PC-9 (cell line): Measurements from ENCODE around the gene USHBP1. TPM values are rescaled to one million over a fixed set of nuclear protein-coding genes. Genes with fewer than 3 reads are reported as not detected.

ENCODE experiments used
- BruUV-seq: library from RNA; stranded (reverse); fragments of 400-500 nt; replicated peaks from 2 replicates; lab custom pipeline; 2021; lab: Mats Ljungman, UMichigan
- CTCF ChIA-PET: fragments of 300-600 bp; sonication (Branson Sonifier 250); formaldehyde crosslinking; loops from one replicate; lab custom pipeline; 2022; ENCODE audit warnings: antibody characterized with exemption; lab: Charles Lee
- POLR2A ChIA-PET: fragments of 300-600 bp; sonication (Branson Sonifier 250); formaldehyde crosslinking; loops from one replicate; lab custom pipeline; 2022; ENCODE audit warnings: antibody characterized with exemption; ENCODE audit not compliant: unreplicated experiment; lab: Charles Lee
- DNase-seq, 2 experiments: peaks; one replicate each; pipeline versions ENCODE4 v3.0.0 to v3.0.0-alpha.2; 2015 to 2022; ENCODE audit warnings: mixed read lengths in 1 of 2
- H2AFZ ChIP-seq: fragments of 200-600 bp; sonication (generic); 2 replicates; pipeline ENCODE4 v1.8.1; 2017; ENCODE audit warnings: antibody characterized with exemption
- H3F3A ChIP-seq: fragments of 200-600 bp; sonication (generic); 2 replicates; pipeline ENCODE4 v1.8.1; 2017; ENCODE audit warnings: antibody characterized with exemption, mild to moderate bottlenecking, low read depth; ENCODE audit not compliant: insufficient read depth
- H3K27ac ChIP-seq: fragments of 200-600 bp; sonication (generic); 2 replicates; pipeline ENCODE4 v1.6.1; 2016; ENCODE audit warnings: mixed run types
- H3K27me3 ChIP-seq: fragments of 200-600 bp; sonication (generic); 2 replicates; pipeline ENCODE4 v1.6.1; 2016; ENCODE audit warnings: low read depth, mixed run types; ENCODE audit not compliant: insufficient read depth
- H3K36me3 ChIP-seq: fragments of 200-600 bp; sonication (generic); 2 replicates; pipeline ENCODE4 v1.6.1; 2016; ENCODE audit warnings: low read depth, mixed run types
- H3K4me1 ChIP-seq: fragments of 200-600 bp; sonication (generic); replicated peaks from 2 replicates; pipeline ENCODE4 v1.6.1; 2016; ENCODE audit warnings: mixed run types; ENCODE audit not compliant: insufficient read depth
- H3K4me2 ChIP-seq: fragments of 200-600 bp; sonication (generic); 2 replicates; pipeline ENCODE4 v1.6.1; 2017; ENCODE audit warnings: mixed run types
- H3K4me3 ChIP-seq: fragments of 200-600 bp; sonication (generic); 2 replicates; pipeline ENCODE4 v1.6.1; 2016; ENCODE audit warnings: mixed run types
- H3K79me2 ChIP-seq: fragments of 200-600 bp; sonication (generic); 2 replicates; pipeline ENCODE4 v1.6.1; 2017; ENCODE audit warnings: low read depth, mixed run types
- H3K9me2 ChIP-seq: fragments of 200-600 bp; sonication (generic); 2 replicates; pipeline ENCODE4 v1.8.1; 2017; ENCODE audit warnings: mild to moderate bottlenecking; ENCODE audit not compliant: insufficient read depth
- H3K9me3 ChIP-seq: fragments of 200-600 bp; sonication (generic); 2 replicates; pipeline ENCODE4 v1.8.1; 2016; ENCODE audit warnings: low read depth; ENCODE audit not compliant: insufficient read depth
- H4K20me1 ChIP-seq: fragments of 200-600 bp; sonication (generic); 2 replicates; pipeline ENCODE4 v1.8.1; 2017; ENCODE audit not compliant: insufficient read depth
- EZH2 ChIP-seq: fragments of 200-600 bp; sonication (generic); IDR thresholded peaks from 2 replicates; pipeline ENCODE4 v1.8.0; 2017; ENCODE audit warnings: antibody characterized with exemption, low read depth
- intact Hi-C: fragments of 100-400 bp; cut with micrococcal nuclease; formaldehyde crosslinking; loops from one replicate; pipeline ENCODE4 v1.10.0; 2022; ENCODE audit not compliant: unreplicated experiment
- total RNA-seq: library from RNA; stranded (reverse); gene quantifications from 2 replicates; pipeline ENCODE4 v1.2.3, GENCODE V29; 2021
- TF ChIP-seq, protein P1 (sequence below): fragments of 200-600 bp; sonication (generic); conservative IDR thresholded peaks from 2 replicates; pipeline ENCODE4 v1.6.1; 2017; ENCODE audit warnings: mixed run types, antibody characterized with exemption, mild to moderate bottlenecking, moderate library complexity

Gene USHBP1
- total RNA-seq, 1 experiment from 2014 or later, result not detected

DNA sequence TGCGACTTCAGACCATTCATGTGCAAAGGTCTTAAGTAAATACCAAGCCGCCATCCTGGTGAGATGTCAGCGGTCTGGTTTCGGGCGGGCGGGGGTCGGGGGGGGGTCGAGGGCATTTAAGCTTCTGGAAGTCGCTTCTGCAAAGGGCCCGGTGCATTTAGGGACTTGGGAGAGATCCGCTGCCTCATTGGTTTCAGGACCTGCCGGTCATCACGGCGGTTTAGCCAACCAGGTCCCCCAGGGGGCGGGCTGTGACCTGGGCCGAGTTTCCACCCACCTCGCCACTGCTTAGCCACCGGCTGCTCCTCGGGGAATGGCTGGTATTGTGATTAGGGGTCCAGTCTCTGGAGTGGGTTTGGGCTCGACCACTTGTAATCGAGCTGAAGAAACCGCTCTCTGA is 24.9 kb upstream of the USHBP1 start:
- ChIA-PET POLR2A (no interaction called here), CTCF (no interaction called here)
- no peaks in the 10 kb centered on the region for H3K9me3 ChIP-seq
- no peak overlapping the region for H3K4me3 ChIP-seq
- TF ChIP-seq, protein P1, sequence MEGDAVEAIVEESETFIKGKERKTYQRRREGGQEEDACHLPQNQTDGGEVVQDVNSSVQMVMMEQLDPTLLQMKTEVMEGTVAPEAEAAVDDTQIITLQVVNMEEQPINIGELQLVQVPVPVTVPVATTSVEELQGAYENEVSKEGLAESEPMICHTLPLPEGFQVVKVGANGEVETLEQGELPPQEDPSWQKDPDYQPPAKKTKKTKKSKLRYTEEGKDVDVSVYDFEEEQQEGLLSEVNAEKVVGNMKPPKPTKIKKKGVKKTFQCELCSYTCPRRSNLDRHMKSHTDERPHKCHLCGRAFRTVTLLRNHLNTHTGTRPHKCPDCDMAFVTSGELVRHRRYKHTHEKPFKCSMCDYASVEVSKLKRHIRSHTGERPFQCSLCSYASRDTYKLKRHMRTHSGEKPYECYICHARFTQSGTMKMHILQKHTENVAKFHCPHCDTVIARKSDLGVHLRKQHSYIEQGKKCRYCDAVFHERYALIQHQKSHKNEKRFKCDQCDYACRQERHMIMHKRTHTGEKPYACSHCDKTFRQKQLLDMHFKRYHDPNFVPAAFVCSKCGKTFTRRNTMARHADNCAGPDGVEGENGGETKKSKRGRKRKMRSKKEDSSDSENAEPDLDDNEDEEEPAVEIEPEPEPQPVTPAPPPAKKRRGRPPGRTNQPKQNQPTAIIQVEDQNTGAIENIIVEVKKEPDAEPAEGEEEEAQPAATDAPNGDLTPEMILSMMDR, result no peak; the same call in 1 of the 2 replicates
- TF ChIP-seq EZH2, result no peak
- H3K27ac ChIP-seq, result no peak overlapping the region
- no peaks in the 10 kb centered on the region for H4K20me1 ChIP-seq
- no peaks in the 10 kb centered on the region for H3K27me3 ChIP-seq
- peaks cover 15% of the 10 kb centered on the region; the same call in 1 of the 2 replicates for H3K4me1 ChIP-seq
- H3K79me2 ChIP-seq, result peaks cover 10% of the 10 kb centered on the region
- intact Hi-C loops, result no loop called here
- peaks cover 26% of the 10 kb centered on the region for H3F3A ChIP-seq
- peak in 1 of 2 experiments; percentile 31 for DNase-seq
- no TSS peak for BruUV-seq
- H3K36me3 ChIP-seq, result no peaks in the 10 kb centered on the region; the same call in 1 of the 2 replicates
- H3K9me2 ChIP-seq, result no peaks in the 10 kb centered on the region
- no peak overlapping the region for H2AFZ ChIP-seq
- no peak overlapping the region for H3K4me2 ChIP-seq

DNA sequence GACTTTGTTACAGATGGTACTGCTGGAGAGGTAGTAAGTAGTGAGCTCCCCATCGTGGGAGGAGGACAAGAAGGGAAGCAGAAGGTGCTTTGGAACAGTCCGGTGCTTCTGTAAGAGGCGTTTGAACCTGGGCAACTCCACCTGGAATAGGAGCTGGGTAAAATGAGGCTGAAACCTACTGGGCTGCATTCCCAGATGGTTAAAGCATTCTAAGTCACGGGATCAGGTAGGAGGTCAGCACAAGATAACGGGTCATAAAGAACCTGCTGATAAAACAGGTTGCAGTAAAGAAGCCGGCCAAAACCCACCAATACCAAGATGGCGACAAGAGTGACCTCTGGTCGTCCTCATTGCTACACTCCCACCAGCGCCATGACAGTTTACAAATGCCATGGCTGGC is 22.2 kb upstream of the USHBP1 start:
- no peaks in the 10 kb centered on the region for H3K27me3 ChIP-seq
- no peaks in the 10 kb centered on the region for H3K9me2 ChIP-seq
- POLR2A ChIA-PET, result no interaction called here
- H3K36me3 ChIP-seq, result no peaks in the 10 kb centered on the region
- H3K79me2 ChIP-seq, result no peaks in the 10 kb centered on the region
- TF ChIP-seq EZH2, result no peak
- TF ChIP-seq, protein P1, result no peak
- H3K4me3 ChIP-seq, result no peak overlapping the region
- H3F3A ChIP-seq, result peaks cover 12% of the 10 kb centered on the region; the same call in 1 of the 2 replicates
- H4K20me1 ChIP-seq, result no peaks in the 10 kb centered on the region
- intact Hi-C loops, result no loop called here
- DNase-seq, result peak in 1 of 2 experiments; percentile 30
- H3K4me2 ChIP-seq, result no peak overlapping the region
- H2AFZ ChIP-seq, result no peak overlapping the region
- CTCF ChIA-PET, result no interaction called here
- no TSS peak for BruUV-seq
- H3K4me1 ChIP-seq, result peaks cover 1% of the 10 kb centered on the region; the same call in 1 of the 2 replicates
- H3K9me3 ChIP-seq, result no peaks in the 10 kb centered on the region
- H3K27ac ChIP-seq, result no peak overlapping the region

DNA sequence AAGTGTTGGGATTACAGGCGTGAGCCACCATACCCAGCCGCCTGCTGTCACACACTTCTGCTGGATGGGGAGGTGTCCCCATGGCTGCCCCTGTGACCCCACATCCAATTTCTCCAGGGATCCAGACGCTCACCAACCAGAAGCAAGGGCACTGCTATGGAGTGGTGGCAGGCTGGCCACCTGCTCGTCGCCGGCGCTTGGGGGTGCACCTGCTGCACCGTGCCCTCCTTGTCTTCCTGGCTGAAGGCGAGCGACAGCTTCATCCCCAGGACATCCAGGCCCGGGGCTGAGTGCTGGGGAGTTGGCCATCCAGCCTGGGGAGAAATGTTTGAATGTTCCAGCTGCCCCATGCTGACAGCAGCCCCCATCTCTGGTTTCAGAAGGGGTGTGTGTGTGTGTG is 21.7 kb upstream of the USHBP1 start:
- H3K36me3 ChIP-seq, result no peaks in the 10 kb centered on the region
- CTCF ChIA-PET, result no interaction called here
- H2AFZ ChIP-seq, result no peak overlapping the region
- H3K27ac ChIP-seq, result no peak overlapping the region
- POLR2A ChIA-PET, result no interaction called here
- H3K9me2 ChIP-seq, result no peaks in the 10 kb centered on the region
- TF ChIP-seq EZH2, result no peak
- TF ChIP-seq, protein P1, result no peak
- H3K4me3 ChIP-seq, result no peak overlapping the region
- BruUV-seq, result no TSS peak
- H3K4me2 ChIP-seq, result no peak overlapping the region
- DNase-seq, result peak in 1 of 2 experiments; percentile 32
- H3K4me1 ChIP-seq, result no peaks in the 10 kb centered on the region
- no peaks in the 10 kb centered on the region for H3K79me2 ChIP-seq
- intact Hi-C loops, result no loop called here
- H4K20me1 ChIP-seq, result no peaks in the 10 kb centered on the region
- no peaks in the 10 kb centered on the region for H3K9me3 ChIP-seq
- peaks cover 14% of the 10 kb centered on the region for H3F3A ChIP-seq
- H3K27me3 ChIP-seq, result no peaks in the 10 kb centered on the region
